GM21381 (cell line): ENCODE measurements around the gene OLFM2.
"Not testable (repeated sequence)": the region's sequence is repeated elsewhere in the genome, so short reads cannot be mapped to it uniquely, and the experiment has no call there.

Experiments used
- ATAC-seq: cut with Tn5 transposase; IDR thresholded peaks from one replicate; pipeline ENCODE4 v1.9.1; 2021; ENCODE audit warnings: mild to moderate bottlenecking, moderate library complexity; ENCODE audit not compliant: unreplicated experiment

OLFM2 gene

DNA sequence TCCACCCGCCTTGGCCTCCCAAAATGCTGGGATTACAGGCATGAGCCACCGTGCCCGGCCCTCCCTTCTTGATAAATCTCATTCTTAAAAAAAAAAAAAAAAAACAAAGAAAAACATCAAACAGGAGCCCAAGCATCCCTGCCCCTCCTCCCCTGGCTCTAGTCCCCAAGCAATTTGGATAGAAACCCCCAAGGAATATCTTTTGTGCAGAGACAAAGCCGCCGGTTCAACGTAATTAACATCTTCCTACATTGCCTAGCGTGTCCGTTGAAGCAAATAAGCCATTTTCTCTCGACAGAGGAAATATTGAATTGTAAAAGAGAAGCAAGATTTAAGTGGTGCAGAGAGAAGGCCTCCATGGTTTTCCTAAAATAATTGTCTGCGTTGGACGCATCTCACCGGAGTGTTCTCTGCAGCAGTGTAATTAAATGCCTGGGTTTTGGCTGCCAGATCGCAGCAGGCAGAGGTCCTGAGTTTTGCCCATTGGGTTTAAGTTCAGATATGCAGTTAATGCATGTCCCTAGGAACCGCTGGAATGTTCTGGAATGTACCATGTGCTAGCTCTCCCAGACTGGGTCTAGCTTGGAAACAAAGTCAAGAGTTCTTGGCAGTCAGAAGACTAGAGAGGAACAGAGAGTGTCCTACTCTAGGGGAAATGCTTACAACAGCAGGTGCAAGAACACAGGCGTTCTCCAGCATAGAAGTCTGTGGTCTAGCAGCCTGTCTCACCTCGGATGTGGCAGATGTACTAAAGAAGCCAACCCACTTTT, 70.4 kb downstream of the OLFM2 start:
- no peak for ATAC-seq

DNA sequence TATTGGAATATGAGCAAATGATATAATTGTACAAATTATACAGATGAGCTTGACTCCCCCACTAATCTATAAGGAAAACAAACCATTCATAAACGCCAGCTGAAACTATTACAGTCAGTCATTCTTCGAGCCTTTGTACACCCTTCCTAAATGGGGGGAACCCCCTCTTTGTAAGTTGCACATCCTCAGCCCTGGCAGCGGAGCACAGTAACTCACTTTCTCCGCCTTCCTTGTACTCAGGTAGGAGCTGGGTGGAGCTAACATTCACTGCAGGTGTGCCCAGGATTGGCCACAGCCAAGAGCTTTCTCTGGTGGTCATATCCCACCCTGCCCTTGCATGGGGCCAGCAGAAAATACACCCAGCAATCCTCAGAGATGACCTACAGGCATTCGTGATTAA, 72.6 kb downstream of the OLFM2 start:
- ATAC-seq, result no peak

DNA sequence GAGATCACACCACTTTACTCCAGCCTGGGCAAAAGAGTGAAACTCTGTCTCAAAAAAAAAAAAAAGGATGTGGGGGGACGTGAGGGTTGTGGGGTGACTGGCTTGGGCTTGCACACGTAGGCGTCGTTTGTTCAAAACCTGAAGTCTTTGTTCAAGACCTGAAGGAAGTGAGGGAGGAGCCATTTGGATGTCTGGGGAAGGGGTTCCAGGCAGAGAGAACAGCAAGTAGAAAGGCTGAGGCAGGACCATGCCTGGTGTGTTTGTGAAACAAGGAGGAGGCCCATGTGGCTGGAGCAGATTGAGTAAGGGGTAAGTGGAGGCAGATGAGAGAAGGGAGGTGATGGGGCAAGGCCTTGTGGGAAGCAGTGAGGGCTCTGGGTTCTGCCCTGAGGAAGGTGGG, 73.4 kb downstream of the OLFM2 start:
- ATAC-seq, result no peak

DNA sequence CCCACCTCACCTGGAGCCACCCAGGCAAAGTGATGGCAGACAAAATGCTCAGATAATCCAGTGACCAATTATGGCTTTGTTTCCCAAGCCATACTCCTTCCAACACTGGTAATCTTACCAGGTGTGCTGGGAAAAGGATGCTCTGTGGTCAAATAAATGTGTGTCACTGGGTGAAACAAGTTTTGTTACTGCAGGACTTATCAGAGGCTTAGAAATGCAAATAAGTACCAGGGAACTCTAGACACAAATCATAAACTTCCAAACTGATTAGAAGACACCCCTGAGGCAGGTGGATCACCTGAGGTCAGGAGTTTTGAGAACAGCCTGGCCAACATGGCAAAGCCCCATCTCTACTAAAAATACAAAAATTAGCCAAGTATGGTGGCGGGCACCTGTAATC, 74.8 kb downstream of the OLFM2 start:
- no peak for ATAC-seq

DNA sequence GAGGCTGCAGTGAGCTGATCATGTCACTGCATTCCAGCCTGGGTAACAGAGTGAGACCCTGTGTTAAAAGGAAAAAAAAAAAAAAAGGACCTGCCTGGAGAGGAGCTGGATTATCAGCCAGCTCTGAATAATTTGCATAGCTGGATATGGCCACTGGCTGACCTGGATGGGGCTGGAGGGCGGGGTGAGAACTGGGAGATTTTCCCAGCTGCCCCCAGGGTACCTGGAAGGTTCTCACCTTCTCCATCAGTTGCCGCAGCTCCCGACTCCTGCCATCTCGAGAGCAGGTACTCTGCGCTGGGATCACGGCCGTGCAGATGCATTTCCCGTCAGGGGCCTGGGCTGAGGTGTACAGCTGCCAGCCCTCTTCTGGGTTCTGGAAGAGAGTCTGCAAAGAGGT, 75.9 kb downstream of the OLFM2 start:
- ATAC-seq, result no peak

DNA sequence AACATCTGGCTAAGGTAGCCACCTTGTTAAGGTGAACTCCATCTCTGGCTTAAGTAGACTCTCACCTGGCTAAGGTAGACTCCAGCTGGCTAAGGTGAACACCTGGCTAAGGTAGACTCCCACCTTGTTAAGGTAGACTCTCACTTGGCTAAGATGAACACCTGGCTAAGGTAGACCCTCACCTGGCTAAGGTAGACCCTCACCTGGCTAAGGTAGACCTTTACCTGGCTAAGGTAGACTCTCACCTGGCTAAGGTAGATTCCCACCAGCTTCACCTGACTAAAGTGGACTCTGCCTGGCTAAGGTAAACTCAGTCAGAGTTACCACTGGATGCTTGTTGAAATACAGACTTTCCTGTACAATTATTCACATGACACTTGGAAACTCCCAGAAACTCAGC, 77.5 kb downstream of the OLFM2 start:
- ATAC-seq, result no peak

DNA sequence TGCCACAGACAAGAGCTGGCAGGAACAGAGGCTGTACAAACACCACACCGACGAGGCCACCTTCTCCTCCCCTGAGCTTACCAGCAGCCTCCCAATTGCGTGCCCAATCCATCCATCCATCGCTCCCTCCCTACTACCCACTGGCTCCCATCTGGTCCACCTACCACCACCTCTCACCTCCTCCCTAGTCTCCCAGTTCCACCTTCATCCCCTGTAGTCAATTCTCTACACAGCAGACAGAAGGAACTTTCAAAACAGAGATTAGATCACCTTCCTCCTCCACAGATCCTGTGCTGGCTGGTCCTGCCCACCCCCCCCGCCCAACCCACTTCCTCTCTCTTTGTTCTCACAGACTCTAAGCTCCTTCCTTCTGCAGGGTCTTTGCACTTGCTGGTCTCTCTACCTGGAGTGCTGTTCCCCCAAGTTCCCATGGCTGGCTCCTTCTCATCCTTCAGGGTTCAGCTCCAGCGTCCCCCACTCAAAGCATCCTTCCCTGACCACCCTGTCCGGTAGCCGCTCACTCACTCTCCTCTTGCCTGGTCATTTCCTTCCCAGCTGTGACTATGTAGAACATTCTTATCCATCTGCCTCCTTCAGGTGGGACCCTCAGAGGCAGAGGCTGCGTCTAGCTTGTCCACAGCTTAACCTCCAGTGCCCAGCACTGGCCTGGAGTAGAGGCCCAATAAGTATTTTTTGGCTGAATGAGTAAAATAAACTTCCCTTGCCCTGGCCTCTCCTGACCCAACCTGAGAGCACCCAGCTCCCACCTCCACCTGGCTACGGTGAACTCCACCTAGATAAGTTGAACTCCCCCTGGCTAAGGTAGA, 78.2 kb downstream of the OLFM2 start:
- no peak for ATAC-seq

DNA sequence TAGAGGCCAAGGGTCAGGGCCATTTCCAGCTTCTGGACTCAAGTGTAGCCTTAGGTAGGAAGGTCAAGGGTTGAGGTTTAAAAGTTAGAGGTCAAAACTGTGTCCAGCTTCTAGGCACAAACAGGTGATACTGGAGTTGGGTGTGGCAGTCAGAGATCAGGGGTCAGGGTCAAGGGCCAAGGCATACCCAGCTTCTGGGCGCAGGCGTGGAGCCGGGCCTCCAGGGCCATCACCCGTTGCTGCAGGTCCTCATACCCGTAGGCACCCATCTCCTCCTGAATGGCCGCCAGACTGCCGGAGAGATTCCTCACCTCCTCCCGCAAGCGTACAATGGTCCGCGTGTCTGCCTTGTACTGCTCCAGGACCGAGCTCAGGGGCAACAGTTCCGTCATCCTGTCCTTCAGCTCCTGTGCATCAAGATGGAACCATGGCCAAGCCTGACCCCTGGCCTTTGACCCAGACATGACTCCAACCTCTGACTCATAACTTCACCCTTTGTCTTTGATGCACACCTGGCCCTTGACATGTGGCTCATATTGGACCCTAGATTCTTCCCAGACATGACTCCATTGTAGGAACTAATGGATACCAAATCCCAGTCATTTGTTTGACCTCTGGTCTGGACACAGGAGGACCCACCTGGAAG, 79.1 kb downstream of the OLFM2 start:
- no peak for ATAC-seq

DNA sequence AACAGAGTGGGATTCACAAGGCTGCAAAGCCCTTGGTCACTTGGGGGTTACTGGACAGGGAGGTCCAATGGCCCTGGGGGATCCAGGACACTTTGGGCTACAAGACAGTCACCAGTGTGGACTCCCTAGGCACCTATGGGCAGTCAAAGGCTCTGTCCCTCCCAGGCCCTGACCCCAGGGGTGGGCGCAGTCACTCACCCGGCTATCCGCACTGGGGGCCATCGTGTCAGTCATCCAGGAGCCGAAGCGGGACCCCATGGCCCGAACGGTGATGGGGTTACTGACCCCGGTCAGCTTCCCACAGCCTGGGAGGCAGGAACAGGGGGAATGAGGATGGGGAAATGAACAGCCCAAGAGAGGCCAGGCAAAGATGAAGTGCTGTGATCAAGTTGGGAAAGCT, 79.7 kb downstream of the OLFM2 start:
- ATAC-seq, result no peak

DNA sequence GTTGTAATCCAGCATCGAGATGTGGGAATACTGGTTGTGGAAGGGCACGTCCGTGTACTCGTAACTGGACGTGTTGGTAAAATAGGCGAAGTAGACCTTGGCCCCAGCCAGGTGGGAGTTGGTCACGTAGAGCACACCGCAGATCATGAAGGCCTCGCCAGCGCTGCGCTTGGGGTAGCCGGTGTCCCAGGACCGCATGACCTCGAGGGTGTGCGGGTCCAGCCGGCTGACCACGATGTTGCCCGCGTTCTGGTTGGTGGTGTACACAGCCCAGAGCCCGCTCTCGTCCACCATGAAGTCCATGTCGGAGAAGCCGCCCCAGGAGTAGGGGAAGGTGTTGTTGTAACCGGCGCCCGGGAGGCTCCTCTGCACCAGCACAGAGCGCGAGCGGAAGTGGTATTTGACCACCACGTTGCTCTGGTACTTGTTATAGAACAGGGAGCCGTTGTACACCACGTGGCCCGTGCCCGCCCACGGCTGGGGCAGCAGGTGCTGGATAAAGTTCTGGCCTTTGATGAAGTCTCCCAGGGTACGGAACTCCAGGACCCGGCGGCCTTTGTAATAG, 82.0 kb downstream of the OLFM2 start:
- no peak for ATAC-seq

DNA sequence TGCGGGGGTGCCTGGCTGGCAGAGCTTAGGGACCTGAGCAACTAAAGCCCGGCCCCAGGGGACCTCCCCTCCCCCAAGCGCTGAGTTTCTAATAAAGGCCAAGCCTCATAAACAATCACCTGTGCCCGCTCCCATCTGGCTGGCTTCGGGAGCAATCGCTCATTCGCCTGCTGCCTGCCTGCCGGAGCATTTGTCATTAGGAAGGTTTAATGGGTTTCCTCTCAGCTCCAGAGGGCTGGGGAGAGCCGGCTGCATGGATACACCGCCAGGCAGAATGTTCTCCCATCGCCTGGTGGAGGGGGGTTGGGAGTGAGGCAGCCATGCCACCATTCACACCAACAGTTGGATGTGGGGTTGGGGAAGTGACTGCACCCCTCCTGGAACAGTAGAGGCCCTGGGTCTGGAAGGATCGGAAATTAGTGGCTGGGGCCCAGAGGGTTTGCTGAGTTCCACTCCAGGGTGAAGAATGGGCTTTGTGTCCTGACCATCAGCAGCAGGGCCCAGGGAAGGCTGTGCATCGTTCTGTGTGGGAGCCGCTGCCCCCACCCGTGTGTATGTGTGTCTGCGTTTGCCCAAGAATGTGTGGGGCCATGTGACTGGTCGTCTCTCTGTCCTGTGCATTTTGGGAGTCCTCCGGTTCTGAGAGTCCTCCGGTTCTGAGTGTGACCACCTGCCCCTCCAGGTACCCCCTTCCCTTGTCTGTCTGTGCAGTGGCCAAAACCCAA, 85.9 kb downstream of the OLFM2 start:
- no peak for ATAC-seq

DNA sequence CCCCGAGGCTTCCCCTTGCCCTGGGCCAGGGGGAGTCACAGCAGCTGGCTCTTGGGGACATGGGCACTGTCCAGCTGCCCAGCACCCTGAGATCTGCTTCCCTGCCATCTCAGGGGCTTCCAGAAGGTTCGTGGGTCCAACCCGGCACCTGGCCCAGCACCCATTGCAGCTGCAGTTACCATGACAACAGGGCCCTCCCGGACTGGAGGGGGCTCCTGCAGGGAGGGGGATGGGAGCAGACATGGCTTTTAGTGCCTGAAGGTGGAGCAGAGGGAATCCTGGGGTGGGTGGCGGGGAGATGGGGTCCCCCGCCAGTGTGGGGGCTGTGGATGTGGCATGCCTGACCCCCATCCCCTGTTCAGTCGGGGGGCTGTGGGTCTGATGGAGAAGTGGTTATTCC, 86.5 kb downstream of the OLFM2 start:
- no peak for ATAC-seq

DNA sequence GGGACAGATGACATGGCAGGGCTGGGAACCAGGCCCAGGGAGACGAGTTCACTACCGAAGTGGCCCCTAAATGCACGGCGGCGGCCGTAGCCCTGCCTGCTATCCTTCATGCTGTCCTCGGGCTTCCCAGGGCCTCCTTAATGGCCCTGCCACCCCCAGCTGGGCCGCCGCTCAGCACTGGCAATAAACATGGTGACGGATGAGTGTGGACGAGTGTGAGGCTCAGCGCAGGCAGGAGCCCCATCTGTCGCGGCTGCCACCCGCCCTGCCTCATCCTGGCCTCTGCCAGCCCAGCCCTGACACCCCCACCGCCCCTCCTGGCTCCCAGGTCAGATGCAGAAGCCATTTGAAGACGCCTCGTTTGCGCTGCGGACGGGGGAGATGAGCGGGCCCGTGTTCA, 87.6 kb downstream of the OLFM2 start:
- ATAC-seq, result no peak

DNA sequence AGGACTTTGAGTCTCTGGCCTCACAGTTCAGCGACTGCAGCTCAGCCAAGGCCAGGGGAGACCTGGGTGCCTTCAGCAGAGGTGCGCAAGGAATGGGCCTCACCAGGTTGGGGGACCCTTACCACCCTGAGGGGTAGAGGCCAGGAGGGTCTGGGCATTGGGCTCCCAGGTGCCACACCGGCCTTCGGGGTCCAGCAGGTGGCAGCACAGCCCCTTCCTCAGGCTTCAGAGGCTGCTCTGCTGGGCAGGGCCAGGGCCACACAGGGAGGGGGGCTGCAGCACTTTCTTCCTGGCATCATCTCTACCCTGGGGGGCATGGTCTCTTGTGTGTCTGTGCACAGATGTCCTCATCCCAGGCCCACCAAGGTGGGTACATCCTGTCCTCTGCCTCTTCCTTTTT, 88.3 kb downstream of the OLFM2 start:
- ATAC-seq, result no peak

DNA sequence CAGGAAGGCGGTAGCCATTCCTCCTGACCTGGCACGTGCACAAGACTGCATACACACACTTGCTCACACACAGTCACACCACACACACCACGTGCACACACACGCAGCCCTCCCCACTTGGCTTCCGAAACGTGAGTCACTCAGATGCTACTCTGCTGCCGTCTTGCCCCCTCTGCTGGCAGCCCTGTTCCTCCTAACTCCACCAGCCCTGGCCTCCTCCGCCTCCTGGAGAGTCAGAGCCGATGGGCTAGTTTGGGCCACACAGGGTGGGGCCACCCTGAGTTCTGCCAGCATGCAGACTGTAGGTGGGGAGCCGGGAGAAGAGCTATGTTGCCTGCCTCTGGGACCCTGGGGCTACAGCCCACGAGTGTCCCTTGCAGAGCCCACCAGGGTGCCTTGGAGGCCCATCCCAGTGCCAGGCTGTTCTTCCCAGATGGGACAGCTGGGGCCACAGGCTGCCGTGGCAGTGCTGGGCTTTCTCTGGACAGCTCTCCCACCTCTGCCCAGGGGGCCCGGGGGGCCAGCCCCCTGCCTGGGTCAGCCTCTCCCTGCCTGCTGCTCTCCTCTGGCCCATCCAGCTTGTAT, 89.1 kb downstream of the OLFM2 start:
- no peak for ATAC-seq

DNA sequence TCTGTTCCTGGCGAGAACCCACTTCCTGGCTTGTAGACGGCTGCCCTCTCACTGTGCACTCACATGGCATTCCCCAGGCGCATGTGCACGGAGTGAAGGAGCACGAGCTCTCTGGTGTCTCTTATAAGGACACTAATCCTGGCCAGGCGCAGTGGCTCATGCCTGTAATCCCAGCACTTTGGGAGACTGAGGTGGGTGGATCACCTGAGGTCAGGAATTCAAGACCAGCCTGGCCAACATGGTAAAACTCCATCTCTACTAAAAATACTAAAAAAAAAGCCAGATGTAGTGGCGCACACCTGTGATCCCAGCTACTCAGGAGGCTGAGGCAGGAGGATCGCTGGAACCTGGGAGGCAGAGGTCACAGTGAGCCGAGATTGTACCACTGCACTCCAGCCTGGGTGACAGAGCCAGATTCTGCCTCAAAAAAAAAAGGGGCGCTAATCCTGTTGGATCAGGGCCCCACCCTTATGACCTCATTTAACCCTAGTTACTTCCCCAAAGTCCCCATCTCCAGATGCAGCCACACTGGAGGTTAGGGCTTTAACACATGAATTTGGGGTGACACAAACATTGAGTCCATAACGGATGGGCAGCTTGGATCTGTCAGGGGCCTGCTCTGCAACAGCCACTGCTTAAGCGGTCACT, 92.6 kb downstream of the OLFM2 start:
- ATAC-seq, result not testable (repeated sequence)

DNA sequence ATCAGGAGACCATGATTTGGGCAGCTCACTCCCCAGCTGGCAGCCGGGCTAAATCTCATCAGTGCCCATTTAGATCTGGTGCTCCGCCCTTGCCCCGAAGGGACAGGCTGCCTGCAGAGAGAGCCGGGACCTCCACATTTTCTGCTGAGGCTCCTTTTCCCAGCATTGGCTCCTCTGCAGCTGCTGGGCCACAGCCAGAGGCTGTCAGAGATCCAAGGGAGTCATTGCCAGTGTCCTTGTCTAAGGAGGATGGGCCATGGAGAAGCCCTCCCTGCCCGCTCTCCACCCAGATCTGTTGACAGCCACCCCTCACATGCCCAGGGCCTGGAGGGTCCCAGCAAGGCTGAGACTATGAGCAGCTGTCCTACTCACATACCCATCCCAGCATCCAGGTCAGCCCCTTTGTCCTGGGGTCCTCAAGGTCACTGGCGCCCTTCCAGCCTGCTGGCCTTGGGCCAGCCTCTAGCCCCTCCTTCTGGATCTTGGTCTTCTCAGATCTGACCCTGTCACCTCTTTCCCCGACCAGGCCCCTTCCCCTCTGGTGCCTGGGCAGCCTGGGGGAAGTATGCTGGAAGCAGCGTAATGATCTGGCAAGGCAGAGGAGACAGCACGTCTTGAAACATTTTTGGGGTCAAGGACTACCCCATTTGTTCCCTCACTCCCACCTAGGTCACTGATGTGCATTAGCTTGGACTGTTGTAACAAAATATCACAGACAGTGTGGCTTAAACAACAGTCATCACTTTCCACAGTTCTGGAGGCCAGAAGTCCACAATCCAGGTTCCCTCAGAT, 93.3 kb downstream of the OLFM2 start:
- ATAC-seq, result no peak

DNA sequence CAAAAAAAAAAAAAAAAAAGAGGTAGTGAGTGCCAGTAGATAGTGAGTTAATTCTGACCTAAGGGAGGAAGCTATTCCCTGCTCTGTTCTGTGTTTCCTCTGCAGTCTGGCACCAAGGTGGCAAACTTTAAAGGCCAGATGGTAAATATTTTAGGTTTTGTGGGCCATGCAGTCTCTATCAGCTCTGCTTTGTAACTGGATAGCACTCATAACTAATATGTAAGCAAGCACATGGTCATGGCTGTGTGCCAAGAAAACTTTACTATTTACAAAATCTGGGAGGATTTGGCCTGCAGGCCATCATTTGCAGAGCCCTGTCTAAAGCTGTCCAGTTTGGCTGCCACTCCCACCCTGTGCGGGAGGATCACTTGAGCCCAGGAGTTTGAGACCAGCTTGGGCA, 96.9 kb downstream of the OLFM2 start:
- ATAC-seq, result no peak

DNA sequence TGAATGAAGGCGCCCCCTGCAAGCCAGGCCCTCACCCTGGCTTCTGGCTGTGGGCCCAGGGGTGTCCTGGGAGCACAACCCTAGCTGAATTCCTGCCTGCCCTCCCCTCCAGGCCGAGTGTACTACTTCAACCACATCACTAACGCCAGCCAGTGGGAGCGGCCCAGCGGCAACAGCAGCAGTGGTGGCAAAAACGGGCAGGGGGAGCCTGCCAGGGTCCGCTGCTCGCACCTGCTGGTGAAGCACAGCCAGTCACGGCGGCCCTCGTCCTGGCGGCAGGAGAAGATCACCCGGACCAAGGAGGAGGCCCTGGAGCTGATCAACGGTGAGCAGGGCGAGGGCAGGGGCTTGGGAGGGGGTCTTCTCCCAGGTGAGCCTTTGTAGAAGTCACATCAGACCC, 98.0 kb downstream of the OLFM2 start:
- ATAC-seq, result no peak
